ENCODE results near the gene SSH2. TPM values are rescaled to one million over a fixed set of nuclear protein-coding genes. Genes with fewer than 3 reads are reported as not detected.

The SSH2 gene
- total RNA-seq, 4 donors from 2014 or later = 140 to 241 (median 172) TPM

- Histone ChIP-seq H3K9me3 (no peaks in the 10 kb centered on the region), H3K27ac (no peak overlapping the region), H3K4me1 (peaks cover 20 to 22% of the 10 kb centered on the region in 2 donors), H3K27me3 (no peaks in the 10 kb centered on the region), H3K36me3 (no peaks in the 10 kb centered on the region), H3K4me3 (no peak overlapping the region)
- DNase-seq (no peak), ATAC-seq (no peak)
- TF ChIP-seq CTCF (IDR thresholded peaks at IDR 0.05 in 4 of 5, conservative IDR thresholded peaks at IDR 0.05 in 1 of 5) = no peak
- no peak for TF ChIP-seq POLR2A (IDR thresholded peaks at IDR 0.05)
- in situ Hi-C loops (cut with MboI; ENCODE audit: low sequenced_read_pairs in 4 of 4) (loop anchor here in 1 of 4 donors (25.0 kb wide), 1 partner anchor 299 kb away; the partner anchor contains the start of gene CORO6), intact Hi-C loops (cut with DNase I; ENCODE audit: low total_unique reads) (no loop called here)
Measured at GRCh38 chr17:29911641-29912177, 18.3 kb downstream of the SSH2 start.

GRCh38 chr17:29909236-29910003, 20.6 kb downstream of the SSH2 start:
- DNase-seq (no peak), ATAC-seq (no peak)
- Histone ChIP-seq H3K27me3 (no peaks in the 10 kb centered on the region), H3K4me1 (peaks cover 14 to 20% of the 10 kb centered on the region in 2 donors), H3K27ac (no peak overlapping the region), H3K4me3 (no peak overlapping the region), H3K36me3 (no peaks in the 10 kb centered on the region), H3K9me3 (no peaks in the 10 kb centered on the region)
- TF ChIP-seq CTCF (IDR thresholded peaks at IDR 0.05 in 4 of 5, conservative IDR thresholded peaks at IDR 0.05 in 1 of 5) (no peak), POLR2A (IDR thresholded peaks at IDR 0.05) (no peak)
- in situ Hi-C loops (cut with MboI; ENCODE audit: low sequenced_read_pairs in 4 of 4) = loop anchor here in 1 of 4 donors (25.0 kb wide), 1 partner anchor 297 kb away; the partner anchor contains the start of gene CORO6
- intact Hi-C loops (cut with DNase I; ENCODE audit: low total_unique reads) = no loop called here

- DNase-seq (no peak), ATAC-seq (no peak)
- Histone ChIP-seq H3K4me1 (peaks cover 14 to 25% of the 10 kb centered on the region in 2 donors), H3K9me3 (no peaks in the 10 kb centered on the region), H3K36me3 (no peaks in the 10 kb centered on the region), H3K4me3 (no peak overlapping the region), H3K27me3 (no peaks in the 10 kb centered on the region), H3K27ac (no peak overlapping the region)
- in situ Hi-C loops (cut with MboI; ENCODE audit: low sequenced_read_pairs in 4 of 4) (loop anchor here in 1 of 4 donors (25.0 kb wide), 1 partner anchor 295 kb away; the partner anchor contains the start of gene CORO6), intact Hi-C loops (cut with DNase I; ENCODE audit: low total_unique reads) (no loop called here)
- TF ChIP-seq POLR2A (IDR thresholded peaks at IDR 0.05) (no peak), CTCF (IDR thresholded peaks at IDR 0.05 in 4 of 5, conservative IDR thresholded peaks at IDR 0.05 in 1 of 5) (no peak)
Measured at GRCh38 chr17:29906969-29907368, 23.1 kb downstream of the SSH2 start.

GRCh38 chr17:29905879-29906167, 24.2 kb downstream of the SSH2 start:
- no peak for TF ChIP-seq POLR2A (IDR thresholded peaks at IDR 0.05)
- TF ChIP-seq CTCF (IDR thresholded peaks at IDR 0.05 in 4 of 5, conservative IDR thresholded peaks at IDR 0.05 in 1 of 5) = no peak

More at GRCh38 chr17:29905879-29906167, 24.2 kb downstream of the SSH2 start:
- Histone ChIP-seq H3K4me3 (no peak overlapping the region), H3K4me1 (peaks cover 9 to 24% of the 10 kb centered on the region in 2 donors), H3K9me3 (no peaks in the 10 kb centered on the region), H3K27me3 (no peaks in the 10 kb centered on the region), H3K27ac (no peak overlapping the region), H3K36me3 (no peaks in the 10 kb centered on the region)
- in situ Hi-C loops (cut with MboI; ENCODE audit: low sequenced_read_pairs in 4 of 4) = loop anchor here in 1 of 4 donors (25.0 kb wide), 1 partner anchor 294 kb away; the partner anchor contains the start of gene CORO6
- intact Hi-C loops (cut with DNase I; ENCODE audit: low total_unique reads) = no loop called here
- ATAC-seq (no peak), DNase-seq (no peak)
